Measurements from ENCODE around the gene TAF4. TPM values are rescaled to one million over a fixed set of nuclear protein-coding genes. Genes with fewer than 3 reads are reported as not detected.

The TAF4 gene
- polyA plus RNA-seq, 1 donor from 2014 or later: 10.2 TPM

- Histone ChIP-seq H3K9me3 (ENCODE audit: low read length) (no peaks in the 10 kb centered on the region), H3K9me2 (ENCODE audit: insufficient read depth, low read length) (no peaks in the 10 kb centered on the region), H4K20me1 (ENCODE audit: insufficient read depth) (peaks cover 5% of the 10 kb centered on the region), H3K4me2 (ENCODE audit: low read length) (no peak overlapping the region), H3K27ac (ENCODE audit: low read length) (no peak overlapping the region), H2AFZ (ENCODE audit: low read depth, low read length) (no peak overlapping the region), H3F3A (ENCODE audit: insufficient read depth, low read length, poor library complexity, severe bottlenecking) (no peaks in the 10 kb centered on the region), H3K27me3 (ENCODE audit: insufficient read depth, low read depth, low read length) (no peaks in the 10 kb centered on the region), H3K4me3 (ENCODE audit: low read length) (no peak overlapping the region), H3K36me3 (ENCODE audit: insufficient read depth, low read length) (no peaks in the 10 kb centered on the region), H3K9ac (ENCODE audit: low read length) (no peak overlapping the region), H3K79me2 (replicated peaks; ENCODE audit: insufficient read depth, low read length) (peaks cover 45% of the 10 kb centered on the region)
- TF ChIP-seq CTCF (IDR thresholded peaks at IDR 0.05; ENCODE audit: poor library complexity, severe bottlenecking) (no peak), TAF1 (IDR thresholded peaks at IDR 0.05; ENCODE audit: low read depth) (no peak)
These were observed 41.7 kb downstream of the TAF4 start for GRCh38 chr20:62023935-62024334.

DNA sequence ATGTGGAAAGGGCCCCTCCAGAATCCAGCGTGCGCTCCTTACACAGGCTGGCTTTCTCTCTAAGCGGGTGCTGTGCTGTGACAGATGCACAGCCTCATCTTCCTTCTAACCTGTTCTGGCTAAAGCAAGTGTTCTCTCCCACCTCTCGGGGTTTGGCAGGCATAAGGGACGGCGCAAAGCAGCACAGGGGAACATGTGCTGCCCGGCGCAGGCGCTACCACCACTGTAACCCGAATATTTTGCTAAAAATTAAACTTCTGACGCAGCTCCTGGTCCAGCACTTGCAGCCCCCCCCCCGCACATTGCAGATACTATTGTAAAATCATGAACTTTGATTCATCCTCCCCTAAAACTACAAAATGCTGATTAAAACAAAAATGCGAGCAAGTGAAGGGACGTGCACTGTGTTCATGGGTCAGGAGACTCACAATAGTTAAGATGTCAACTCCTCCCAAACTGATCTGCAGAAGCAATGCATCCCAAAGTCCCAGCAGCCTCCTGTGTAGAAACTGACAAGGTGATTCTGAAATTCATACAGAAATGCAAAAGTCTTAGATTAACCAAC, 43.0 kb downstream of the TAF4 start:
- peaks cover 42% of the 10 kb centered on the region for H3K79me2 ChIP-seq (replicated peaks; ENCODE audit: insufficient read depth, low read length)
- H3K27me3 ChIP-seq (ENCODE audit: insufficient read depth, low read depth, low read length): no peaks in the 10 kb centered on the region
- no peak overlapping the region for H3K9ac ChIP-seq (ENCODE audit: low read length)
- H3K4me3 ChIP-seq (ENCODE audit: low read length): no peak overlapping the region
- no peaks in the 10 kb centered on the region for H3K9me3 ChIP-seq (ENCODE audit: low read length)
- H3K9me2 ChIP-seq (ENCODE audit: insufficient read depth, low read length): no peaks in the 10 kb centered on the region
- no peak overlapping the region for H3K27ac ChIP-seq (ENCODE audit: low read length)
- H3F3A ChIP-seq (ENCODE audit: insufficient read depth, low read length, poor library complexity, severe bottlenecking): no peaks in the 10 kb centered on the region
- TF ChIP-seq MXI1 (conservative IDR thresholded peaks at IDR 0.05; ENCODE audit: poor library complexity, severe bottlenecking): no peak
- TF ChIP-seq TAF1 (IDR thresholded peaks at IDR 0.05; ENCODE audit: low read depth): no peak
- TF ChIP-seq SMC3 (conservative IDR thresholded peaks at IDR 0.05; ENCODE audit: poor library complexity): no peak
- TF ChIP-seq, protein P1, sequence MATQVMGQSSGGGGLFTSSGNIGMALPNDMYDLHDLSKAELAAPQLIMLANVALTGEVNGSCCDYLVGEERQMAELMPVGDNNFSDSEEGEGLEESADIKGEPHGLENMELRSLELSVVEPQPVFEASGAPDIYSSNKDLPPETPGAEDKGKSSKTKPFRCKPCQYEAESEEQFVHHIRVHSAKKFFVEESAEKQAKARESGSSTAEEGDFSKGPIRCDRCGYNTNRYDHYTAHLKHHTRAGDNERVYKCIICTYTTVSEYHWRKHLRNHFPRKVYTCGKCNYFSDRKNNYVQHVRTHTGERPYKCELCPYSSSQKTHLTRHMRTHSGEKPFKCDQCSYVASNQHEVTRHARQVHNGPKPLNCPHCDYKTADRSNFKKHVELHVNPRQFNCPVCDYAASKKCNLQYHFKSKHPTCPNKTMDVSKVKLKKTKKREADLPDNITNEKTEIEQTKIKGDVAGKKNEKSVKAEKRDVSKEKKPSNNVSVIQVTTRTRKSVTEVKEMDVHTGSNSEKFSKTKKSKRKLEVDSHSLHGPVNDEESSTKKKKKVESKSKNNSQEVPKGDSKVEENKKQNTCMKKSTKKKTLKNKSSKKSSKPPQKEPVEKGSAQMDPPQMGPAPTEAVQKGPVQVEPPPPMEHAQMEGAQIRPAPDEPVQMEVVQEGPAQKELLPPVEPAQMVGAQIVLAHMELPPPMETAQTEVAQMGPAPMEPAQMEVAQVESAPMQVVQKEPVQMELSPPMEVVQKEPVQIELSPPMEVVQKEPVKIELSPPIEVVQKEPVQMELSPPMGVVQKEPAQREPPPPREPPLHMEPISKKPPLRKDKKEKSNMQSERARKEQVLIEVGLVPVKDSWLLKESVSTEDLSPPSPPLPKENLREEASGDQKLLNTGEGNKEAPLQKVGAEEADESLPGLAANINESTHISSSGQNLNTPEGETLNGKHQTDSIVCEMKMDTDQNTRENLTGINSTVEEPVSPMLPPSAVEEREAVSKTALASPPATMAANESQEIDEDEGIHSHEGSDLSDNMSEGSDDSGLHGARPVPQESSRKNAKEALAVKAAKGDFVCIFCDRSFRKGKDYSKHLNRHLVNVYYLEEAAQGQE (IDR thresholded peaks at IDR 0.05; ENCODE audit: borderline replicate concordance): no peak
- no peak for TF ChIP-seq EZH2 (IDR thresholded peaks at IDR 0.05; ENCODE audit: borderline replicate concordance, insufficient read depth, low read length, poor library complexity, severe bottlenecking)
- H3K36me3 ChIP-seq (ENCODE audit: insufficient read depth, low read length): no peaks in the 10 kb centered on the region
- H3K4me2 ChIP-seq (ENCODE audit: low read length): no peak overlapping the region
- peaks cover 5% of the 10 kb centered on the region for H4K20me1 ChIP-seq (ENCODE audit: insufficient read depth)
- H2AFZ ChIP-seq (ENCODE audit: low read depth, low read length): no peak overlapping the region

DNA sequence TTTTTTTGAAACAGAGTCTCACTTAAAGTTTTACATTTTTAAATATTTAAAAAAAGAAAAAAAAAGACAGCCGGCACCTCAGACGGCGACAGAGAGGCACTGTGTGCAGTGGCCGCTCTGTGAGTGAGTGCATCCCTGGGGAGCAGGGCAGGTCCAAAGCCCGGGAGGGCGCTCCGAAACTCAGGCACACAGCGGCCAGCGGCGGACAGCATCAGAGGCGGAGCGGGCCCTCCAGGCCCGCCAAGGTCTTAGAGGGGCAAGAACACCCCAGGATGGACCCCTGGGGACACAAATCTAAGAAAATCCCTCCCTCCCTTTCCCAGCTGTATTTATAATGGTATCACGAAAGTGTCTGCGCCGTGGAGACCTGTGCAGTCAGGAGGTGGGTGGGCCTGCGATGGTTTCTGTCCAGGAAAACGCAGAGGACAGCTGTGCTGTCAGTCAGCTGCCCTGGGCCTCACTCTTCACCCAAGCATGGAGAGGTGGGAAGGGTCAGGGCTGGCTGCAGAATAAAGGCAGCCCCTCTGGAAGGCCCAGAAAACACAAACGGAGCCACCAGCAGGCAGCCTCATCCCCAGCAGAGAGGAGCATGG, 43.8 kb downstream of the TAF4 start:
- Histone ChIP-seq H3K9ac (ENCODE audit: low read length) (no peak overlapping the region), H3K9me3 (ENCODE audit: low read length) (no peaks in the 10 kb centered on the region), H3K9me2 (ENCODE audit: insufficient read depth, low read length) (no peaks in the 10 kb centered on the region), H3K4me3 (ENCODE audit: low read length) (no peak overlapping the region), H3K4me2 (ENCODE audit: low read length) (no peak overlapping the region), H3K27me3 (ENCODE audit: insufficient read depth, low read depth, low read length) (no peaks in the 10 kb centered on the region), H3K27ac (ENCODE audit: low read length) (no peak overlapping the region), H3F3A (ENCODE audit: insufficient read depth, low read length, poor library complexity, severe bottlenecking) (no peaks in the 10 kb centered on the region), H3K79me2 (replicated peaks; ENCODE audit: insufficient read depth, low read length) (peaks cover 41% of the 10 kb centered on the region), H3K36me3 (ENCODE audit: insufficient read depth, low read length) (no peaks in the 10 kb centered on the region), H2AFZ (ENCODE audit: low read depth, low read length) (no peak overlapping the region), H4K20me1 (ENCODE audit: insufficient read depth) (peaks cover 5% of the 10 kb centered on the region)
- TF ChIP-seq EZH2 (IDR thresholded peaks at IDR 0.05; ENCODE audit: borderline replicate concordance, insufficient read depth, low read length, poor library complexity, severe bottlenecking) (no peak), POLR2AphosphoS5 (IDR thresholded peaks at IDR 0.05) (no peak), TAF1 (IDR thresholded peaks at IDR 0.05; ENCODE audit: low read depth) (no peak), EP300 (conservative IDR thresholded peaks at IDR 0.05; ENCODE audit: poor library complexity, severe bottlenecking) (no peak), SMC3 (conservative IDR thresholded peaks at IDR 0.05; ENCODE audit: poor library complexity) (no peak), RAD21 (conservative IDR thresholded peaks at IDR 0.05) (no peak), MXI1 (conservative IDR thresholded peaks at IDR 0.05; ENCODE audit: poor library complexity, severe bottlenecking) (no peak), CTCF (IDR thresholded peaks at IDR 0.05; ENCODE audit: poor library complexity, severe bottlenecking) (no peak)
- TF ChIP-seq, protein P1 (IDR thresholded peaks at IDR 0.05; ENCODE audit: borderline replicate concordance): no peak
